Right cardiac atrium (tissue), 5 donors: Measurements from ENCODE around the gene CACNA2D1. TPM values are rescaled to one million over a fixed set of nuclear protein-coding genes. Genes with fewer than 3 reads are reported as not detected.
"Not testable (repeated sequence)": the region's sequence is repeated elsewhere in the genome, so short reads cannot be mapped to it uniquely, and the experiment has no call there.

Source experiments
- ATAC-seq, 2 donors: fragments of 200-7000 bp; cut with Tn5 transposase; one replicate each; pipeline versions ENCODE4 v1.8.0 to v1.9.1; 2020; ENCODE audit warnings: moderate library complexity in 2 of 2, mild to moderate bottlenecking in 1 of 2
- DNase-seq, 3 donors: peaks; one replicate each; pipeline ENCODE4 v3.0.0-alpha.2; 2020
- H3K27ac ChIP-seq: one replicate; pipeline ENCODE4 v1.5.1; 2013; ENCODE audit warnings: mild to moderate bottlenecking, low read length, control low read depth, moderate library complexity
- H3K27me3 ChIP-seq: one replicate; pipeline ENCODE4 v1.6.1; 2013; ENCODE audit not compliant: control insufficient read depth, insufficient read depth
- H3K4me1 ChIP-seq: one replicate; pipeline ENCODE4 v1.6.1; 2013; ENCODE audit warnings: low read length; ENCODE audit not compliant: control insufficient read depth, insufficient read depth
- H3K4me3 ChIP-seq: one replicate; pipeline ENCODE4 v1.5.1; 2013; ENCODE audit warnings: low read length, control low read depth
- H3K9me3 ChIP-seq: one replicate; pipeline ENCODE4 v1.6.1; 2013; ENCODE audit warnings: low read length; ENCODE audit not compliant: control insufficient read depth
- WGBS: extraction: QIAGEN DNeasy Blood & Tissue Kit; methylation state at CpG from one replicate; pipeline ENCODE4 v1.1.7; 2013; 5-methylcytosine and 5-hydroxymethylcytosine counted together
- intact Hi-C, 4 donors: fragments of 100-400 bp; cut with DNase I; formaldehyde crosslinking; loops; one replicate each; pipeline versions ENCODE4 v1.11.0 to v1.14.0; 2022 to 2023
- polyA plus RNA-seq: library from polyadenylated mRNA; stranded (reverse); fragments of 200-250 nt; gene quantifications from one replicate; pipeline ENCODE4 v1.2.3, GENCODE V29; 2013
- total RNA-seq, 4 donors: library from RNA; stranded (reverse); fragmentation: NEBNext Ultra II Directional; extraction: Animal tissue kit (Norgen Biotek cat#: 25700); gene quantifications; one replicate each; pipeline ENCODE4 v1.2.1, GENCODE V29; 2021
- donor health status: healthy with polysubstance abuse.
- donor health status: DM: no; HTN: yes; CAD: no.
- donor health status: DM: no; HTN: no; CAD: no.
- donor health status: DM: no; HTN: yes; CAD: no; lungs with severe emphysema.
- donor health status: DM: yes; HTN: yes; CAD: no.

CACNA2D1 gene
- total and polyA plus RNA-seq, 5 donors = 9.7 to 55.2 (median 42.4) TPM

GRCh38 chr7:82018226-82018625 is 425.4 kb downstream of the CACNA2D1 start:
- intact Hi-C loops = loop anchor here in 1 of 4 donors (10.0 kb wide), 1 partner anchor 533 kb away; no protein-coding TSS in a partner anchor
- DNase-seq (no peak), ATAC-seq (no peak)
- Histone ChIP-seq H3K27me3 (no peaks in the 10 kb centered on the region), H3K9me3 (no peaks in the 10 kb centered on the region), H3K27ac (no peak overlapping the region), H3K4me1 (peaks cover 2% of the 10 kb centered on the region), H3K4me3 (no peak overlapping the region)

- H3K27ac ChIP-seq = no peak overlapping the region
- no peaks in the 10 kb centered on the region for H3K27me3 ChIP-seq
- DNase-seq (no peak), ATAC-seq (no peak)
- no peak overlapping the region for H3K4me3 ChIP-seq
- peaks cover 2% of the 10 kb centered on the region for H3K4me1 ChIP-seq
- intact Hi-C loops = loop anchor here in 1 of 4 donors (10.0 kb wide), 1 partner anchor 533 kb away; no protein-coding TSS in a partner anchor
- no peaks in the 10 kb centered on the region for H3K9me3 ChIP-seq
- WGBS = 86% methylated on average over 1 of the region's 1 CpG
Observed at GRCh38 chr7:82017334-82017943, 426.1 kb downstream of the CACNA2D1 start.

- WGBS = 82% methylated on average over 2 of the region's 2 CpGs
- DNase-seq = no peak
Observed at GRCh38 chr7:82015751-82016150, 427.8 kb downstream of the CACNA2D1 start.

GRCh38 chr7:82014574-82014973 is 429.0 kb downstream of the CACNA2D1 start:
- H3K4me1 ChIP-seq, H3K9me3 ChIP-seq, H3K27ac ChIP-seq, ATAC-seq, H3K4me3 ChIP-seq, H3K27me3 ChIP-seq: not testable (repeated sequence)
- peak in 1 of 3 donors; percentile 9 for DNase-seq
- 97% methylated on average over 9 of the region's 9 CpGs for WGBS
- intact Hi-C loops = loop anchor here in 1 of 4 donors (10.0 kb wide), 1 partner anchor 530 kb away; no protein-coding TSS in a partner anchor

More at GRCh38 chr7:82015751-82016150, 427.8 kb downstream of the CACNA2D1 start:
- ATAC-seq = no peak
- Histone ChIP-seq H3K4me1 (peaks cover 2% of the 10 kb centered on the region), H3K27me3 (no peaks in the 10 kb centered on the region), H3K4me3 (no peak overlapping the region), H3K9me3 (no peaks in the 10 kb centered on the region), H3K27ac (no peak overlapping the region)
- intact Hi-C loops = loop anchor here in 1 of 4 donors (10.0 kb wide), 1 partner anchor 531 kb away; no protein-coding TSS in a partner anchor

- no peaks in the 10 kb centered on the region for H3K4me1 ChIP-seq
- no peaks in the 10 kb centered on the region for H3K9me3 ChIP-seq
- intact Hi-C loops = loop anchor here in 1 of 4 donors (10.0 kb wide), 1 partner anchor 528 kb away; no protein-coding TSS in a partner anchor
- whole genome bisulfite sequencing = 63% methylated on average over 4 of the region's 4 CpGs
- ATAC-seq (no peak), DNase-seq (no peak)
- no peaks in the 10 kb centered on the region for H3K27me3 ChIP-seq
- no peak overlapping the region for H3K4me3 ChIP-seq
- H3K27ac ChIP-seq = no peak overlapping the region
Observed at GRCh38 chr7:82012453-82012852, 431.1 kb downstream of the CACNA2D1 start.

- DNase-seq (no peak), ATAC-seq (no peak)
- H3K9me3 ChIP-seq = no peaks in the 10 kb centered on the region
- 80% methylated on average over 1 of the region's 1 CpG for WGBS
- intact Hi-C loops = loop anchor here in 1 of 4 donors (10.0 kb wide), 1 partner anchor 526 kb away; no protein-coding TSS in a partner anchor
- H3K4me3 ChIP-seq = no peak overlapping the region
- no peak overlapping the region for H3K27ac ChIP-seq
- H3K27me3 ChIP-seq = no peaks in the 10 kb centered on the region
- H3K4me1 ChIP-seq = no peaks in the 10 kb centered on the region
Observed at GRCh38 chr7:82010416-82010815, 433.2 kb downstream of the CACNA2D1 start.

GRCh38 chr7:82007315-82007714 is 436.3 kb downstream of the CACNA2D1 start:
- 23% methylated on average over 3 of the region's 3 CpGs for WGBS
- no peaks in the 10 kb centered on the region for H3K27me3 ChIP-seq
- H3K4me1 ChIP-seq = no peaks in the 10 kb centered on the region
- no peaks in the 10 kb centered on the region for H3K9me3 ChIP-seq
- ATAC-seq (peak in 1 of 2 donors; percentile 50), DNase-seq (no peak)
- intact Hi-C loops = no loop called here
- no peak overlapping the region for H3K27ac ChIP-seq
- no peak overlapping the region for H3K4me3 ChIP-seq

- ATAC-seq (no peak), DNase-seq (no peak)
- Histone ChIP-seq H3K4me3 (no peak overlapping the region), H3K27me3 (no peaks in the 10 kb centered on the region), H3K4me1 (no peaks in the 10 kb centered on the region), H3K9me3 (no peaks in the 10 kb centered on the region), H3K27ac (no peak overlapping the region)
- intact Hi-C loops = no loop called here
- WGBS = 95% methylated on average over 2 of the region's 2 CpGs
Observed at GRCh38 chr7:82005056-82005455, 438.5 kb downstream of the CACNA2D1 start.

- Histone ChIP-seq H3K4me1 (no peaks in the 10 kb centered on the region), H3K27ac (no peak overlapping the region), H3K27me3 (no peaks in the 10 kb centered on the region), H3K4me3 (no peak overlapping the region), H3K9me3 (no peaks in the 10 kb centered on the region)
- ATAC-seq (no peak), DNase-seq (no peak)
- intact Hi-C loops = no loop called here
Observed at GRCh38 chr7:81993186-81993585, 450.4 kb downstream of the CACNA2D1 start.

- H3K27me3 ChIP-seq = no peaks in the 10 kb centered on the region
- H3K9me3 ChIP-seq = no peaks in the 10 kb centered on the region
- DNase-seq (no peak), ATAC-seq (no peak)
- no peak overlapping the region for H3K27ac ChIP-seq
- intact Hi-C loops = no loop called here
- H3K4me3 ChIP-seq = no peak overlapping the region
- no peaks in the 10 kb centered on the region for H3K4me1 ChIP-seq
- 70% methylated on average over 2 of the region's 2 CpGs for WGBS
Observed at GRCh38 chr7:81990395-81990794, 453.2 kb downstream of the CACNA2D1 start.

GRCh38 chr7:81986723-81987470 is 456.7 kb downstream of the CACNA2D1 start:
- Histone ChIP-seq H3K4me1 (no peaks in the 10 kb centered on the region), H3K27ac (no peak overlapping the region), H3K4me3 (no peak overlapping the region), H3K9me3 (no peaks in the 10 kb centered on the region), H3K27me3 (no peaks in the 10 kb centered on the region)
- DNase-seq (no peak), ATAC-seq (no peak)
- 89% methylated on average over 3 of the region's 3 CpGs for WGBS
- intact Hi-C loops = no loop called here
